HEK293 (cell line): ENCODE results near the gene GALNT4.

Source experiments
- CTCF ChIA-PET: fragments of 350-600 bp; formaldehyde crosslinking; extraction: SDS; loops from one replicate; lab custom pipeline; 2021; ENCODE audit warnings: antibody characterized with exemption; lab: Yijun Ruan, JAX
- POLR2A ChIA-PET: fragments of 300-600 bp; formaldehyde crosslinking; extraction: SDS; loops from one replicate; lab custom pipeline; 2020; ENCODE audit warnings: antibody characterized with exemption, inconsistent platforms; lab: Yijun Ruan, JAX
- H3K27ac ChIP-seq: fragments of 200-500 bp; sonication (Bioruptor generic); 2 replicates; pipeline ENCODE4 v1.5.1; 2014; ENCODE audit warnings: low read depth, low read length, control low read depth, inconsistent platforms; ENCODE audit errors: extremely low read depth
- H3K36me3 ChIP-seq, 2 experiments: fragments of 200-500 bp in 1 of 2; sonication (Bioruptor generic) in 1 of 2; 1 replicate in 1 of 2; 2 replicates in 1 of 2; pipeline ENCODE4 v1.5.1; 2014 to 2017; ENCODE audit warnings: inconsistent platforms in 2 of 2, low read length in 2 of 2; ENCODE audit not compliant: control insufficient read depth in 2 of 2, insufficient read depth in 1 of 2
- H3K4me1 ChIP-seq: fragments of 200-500 bp; sonication (Bioruptor generic); 2 replicates; pipeline ENCODE4 v1.5.1; 2014; ENCODE audit warnings: mild to moderate bottlenecking, low read length, inconsistent platforms; ENCODE audit not compliant: control insufficient read depth, insufficient read depth
- H3K4me3 ChIP-seq: 2 replicates; pipeline ENCODE4 v1.5.1; 2011; ENCODE audit warnings: low read depth, mild to moderate bottlenecking, control low read depth, low read length, moderate library complexity
- H3K9me3 ChIP-seq: fragments of 200-500 bp; sonication (Bioruptor generic); 2 replicates; pipeline ENCODE4 v1.5.1; 2014; ENCODE audit warnings: low read depth, low read length, inconsistent platforms; ENCODE audit not compliant: control insufficient read depth, insufficient read depth
- BCL11A ChIP-seq: fragments of 450-650 bp; formaldehyde crosslinking; IDR thresholded peaks from 2 replicates; pipeline ENCODE4 v1.5.1; 2016; ENCODE audit warnings: low read depth, missing biosample characterization, missing genetic modification characterization
- PRDM1 ChIP-seq: fragments of 450-650 bp; formaldehyde crosslinking; IDR thresholded peaks from 2 replicates; pipeline ENCODE4; 2016; ENCODE audit warnings: missing biosample characterization, missing genetic modification characterization
- RBAK ChIP-seq: fragments of 450-650 bp; formaldehyde crosslinking; IDR thresholded peaks from 2 replicates; pipeline ENCODE4 v1.5.1; 2016; ENCODE audit warnings: missing biosample characterization, missing genetic modification characterization
- SCRT1 ChIP-seq: fragments of 450-650 bp; formaldehyde crosslinking; IDR thresholded peaks from 2 replicates; pipeline ENCODE4 v1.5.1; 2016; ENCODE audit warnings: missing biosample characterization, missing genetic modification characterization, borderline replicate concordance
- SCRT2 ChIP-seq: fragments of 450-650 bp; formaldehyde crosslinking; IDR thresholded peaks from 2 replicates; pipeline ENCODE4 v1.5.1; 2016; ENCODE audit warnings: missing biosample characterization, missing genetic modification characterization
- SETDB1 ChIP-seq: IDR thresholded peaks from one replicate; pipeline ENCODE4 v1.6.1; 2017; ENCODE audit warnings: mild to moderate bottlenecking, low read length, moderate library complexity, mixed read lengths; ENCODE audit not compliant: insufficient read length
- TRIM28 ChIP-seq: IDR thresholded peaks from 2 replicates; pipeline ENCODE4 v1.6.1; 2011; ENCODE audit warnings: low read length, control low read depth, borderline replicate concordance
- YY1 ChIP-seq: fragments of 450-650 bp; formaldehyde crosslinking; IDR thresholded peaks from 2 replicates; pipeline ENCODE4 v1.5.1; 2018; ENCODE audit warnings: missing biosample characterization, missing genetic modification characterization
- ZFP37 ChIP-seq: fragments of 450-650 bp; formaldehyde crosslinking; IDR thresholded peaks from 2 replicates; pipeline ENCODE4 v1.5.1; 2016; ENCODE audit warnings: missing biosample characterization, missing genetic modification characterization
- ZNF184 ChIP-seq: fragments of 450-650 bp; IDR thresholded peaks from 2 replicates; pipeline ENCODE4 v1.5.1; 2018; ENCODE audit warnings: missing biosample characterization, mild to moderate bottlenecking, missing genetic modification characterization
- ZNF274 ChIP-seq, 2 experiments: fragments of 200-500 bp in 1 of 2; fragments of 450-650 bp in 1 of 2; sonication (Bioruptor generic) in 1 of 2; formaldehyde crosslinking in 1 of 2; IDR thresholded peaks; 2 replicates each; pipeline versions ENCODE4 v1.5.1 to v1.6.1; 2014 to 2016; ENCODE audit warnings: borderline replicate concordance in 1 of 2, inconsistent platforms in 1 of 2, low read length in 1 of 2, missing biosample characterization in 1 of 2, missing genetic modification characterization in 1 of 2
- ZNF48 ChIP-seq: fragments of 450-650 bp; formaldehyde crosslinking; IDR thresholded peaks from 2 replicates; pipeline ENCODE4 v1.5.1; 2016; ENCODE audit warnings: missing biosample characterization, missing genetic modification characterization
- ZNF530 ChIP-seq: fragments of 450-650 bp; formaldehyde crosslinking; IDR thresholded peaks from 2 replicates; pipeline ENCODE4 v1.5.1; 2016; ENCODE audit warnings: low read depth, missing biosample characterization, missing genetic modification characterization
- ZNF555 ChIP-seq: fragments of 450-650 bp; formaldehyde crosslinking; conservative IDR thresholded peaks from 2 replicates; pipeline ENCODE4 v1.5.1; 2017; ENCODE audit warnings: missing biosample characterization, mild to moderate bottlenecking, missing genetic modification characterization, inconsistent platforms
- ZNF600 ChIP-seq: fragments of 450-650 bp; formaldehyde crosslinking; IDR thresholded peaks from 2 replicates; pipeline ENCODE4 v1.5.1; 2016; ENCODE audit warnings: missing biosample characterization, missing genetic modification characterization
- TF ChIP-seq, protein P1 (sequence below): fragments of 450-650 bp; formaldehyde crosslinking; IDR thresholded peaks from 2 replicates; pipeline ENCODE4 v1.5.1; 2017; ENCODE audit warnings: missing biosample characterization, missing genetic modification characterization
- TF ChIP-seq, protein P2 (sequence below): fragments of 450-650 bp; formaldehyde crosslinking; IDR thresholded peaks from 2 replicates; pipeline ENCODE4 v1.5.1; 2016; ENCODE audit warnings: missing biosample characterization, missing genetic modification characterization, low read depth
- TF ChIP-seq, protein P3 (sequence below): fragments of 450-650 bp; formaldehyde crosslinking; IDR thresholded peaks from 2 replicates; pipeline ENCODE4 v1.5.1; 2016; ENCODE audit warnings: missing biosample characterization, missing genetic modification characterization
- TF ChIP-seq, protein P4 (sequence below): fragments of 450-650 bp; IDR thresholded peaks from 2 replicates; pipeline ENCODE4 v1.5.1; 2018; ENCODE audit warnings: missing biosample characterization, missing genetic modification characterization
- TF ChIP-seq, protein P5 (sequence below): fragments of 450-650 bp; formaldehyde crosslinking; IDR thresholded peaks from 2 replicates; pipeline ENCODE4 v1.5.1; 2017; ENCODE audit warnings: missing biosample characterization, mild to moderate bottlenecking, missing genetic modification characterization, moderate library complexity
- TF ChIP-seq, protein P6 (sequence below): fragments of 450-650 bp; IDR thresholded peaks from 2 replicates; pipeline ENCODE4 v1.5.1; 2018; ENCODE audit warnings: missing biosample characterization, mild to moderate bottlenecking, missing genetic modification characterization
- TF ChIP-seq, protein P7 (sequence below): fragments of 450-650 bp; formaldehyde crosslinking; IDR thresholded peaks from 2 replicates; pipeline ENCODE4 v1.5.1; 2016; ENCODE audit warnings: missing biosample characterization, missing genetic modification characterization

Gene GALNT4

DNA sequence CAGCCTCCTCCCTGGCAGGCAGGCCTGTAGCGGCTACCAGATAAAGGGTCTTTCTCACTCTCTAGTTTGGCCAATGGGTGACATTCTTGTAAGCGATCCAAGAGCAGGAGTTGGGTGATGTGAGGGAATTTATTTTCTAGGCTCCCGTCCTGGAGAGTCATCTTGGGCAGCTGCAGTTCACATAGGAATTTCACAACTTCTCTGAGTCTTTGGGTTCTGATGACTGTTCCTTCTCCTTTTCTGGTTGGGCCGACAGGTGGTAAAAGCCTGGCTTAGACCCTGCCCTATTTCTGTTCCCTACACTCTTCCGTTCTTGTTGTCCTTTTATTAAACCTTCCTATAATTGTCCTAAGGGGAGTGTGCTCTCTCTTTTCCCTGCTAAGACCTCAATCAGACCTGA, 43.9 kb upstream of the GALNT4 start:
- Histone ChIP-seq H3K4me3 (no peak overlapping the region), H3K4me1 (no peaks in the 10 kb centered on the region), H3K27ac (no peak overlapping the region)
- POLR2A ChIA-PET: no interaction called here
- TF ChIP-seq SCRT2 (tag by site-specific recombination) (peak; percentile 34; the same call in 1 of the 2 replicates), ZNF555 (tag by site-specific recombination) (no peak)
- TF ChIP-seq, protein P1, sequence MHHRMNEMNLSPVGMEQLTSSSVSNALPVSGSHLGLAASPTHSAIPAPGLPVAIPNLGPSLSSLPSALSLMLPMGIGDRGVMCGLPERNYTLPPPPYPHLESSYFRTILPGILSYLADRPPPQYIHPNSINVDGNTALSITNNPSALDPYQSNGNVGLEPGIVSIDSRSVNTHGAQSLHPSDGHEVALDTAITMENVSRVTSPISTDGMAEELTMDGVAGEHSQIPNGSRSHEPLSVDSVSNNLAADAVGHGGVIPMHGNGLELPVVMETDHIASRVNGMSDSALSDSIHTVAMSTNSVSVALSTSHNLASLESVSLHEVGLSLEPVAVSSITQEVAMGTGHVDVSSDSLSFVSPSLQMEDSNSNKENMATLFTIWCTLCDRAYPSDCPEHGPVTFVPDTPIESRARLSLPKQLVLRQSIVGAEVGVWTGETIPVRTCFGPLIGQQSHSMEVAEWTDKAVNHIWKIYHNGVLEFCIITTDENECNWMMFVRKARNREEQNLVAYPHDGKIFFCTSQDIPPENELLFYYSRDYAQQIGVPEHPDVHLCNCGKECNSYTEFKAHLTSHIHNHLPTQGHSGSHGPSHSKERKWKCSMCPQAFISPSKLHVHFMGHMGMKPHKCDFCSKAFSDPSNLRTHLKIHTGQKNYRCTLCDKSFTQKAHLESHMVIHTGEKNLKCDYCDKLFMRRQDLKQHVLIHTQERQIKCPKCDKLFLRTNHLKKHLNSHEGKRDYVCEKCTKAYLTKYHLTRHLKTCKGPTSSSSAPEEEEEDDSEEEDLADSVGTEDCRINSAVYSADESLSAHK (tag by site-specific recombination): no peak
- TF ChIP-seq, protein P2, sequence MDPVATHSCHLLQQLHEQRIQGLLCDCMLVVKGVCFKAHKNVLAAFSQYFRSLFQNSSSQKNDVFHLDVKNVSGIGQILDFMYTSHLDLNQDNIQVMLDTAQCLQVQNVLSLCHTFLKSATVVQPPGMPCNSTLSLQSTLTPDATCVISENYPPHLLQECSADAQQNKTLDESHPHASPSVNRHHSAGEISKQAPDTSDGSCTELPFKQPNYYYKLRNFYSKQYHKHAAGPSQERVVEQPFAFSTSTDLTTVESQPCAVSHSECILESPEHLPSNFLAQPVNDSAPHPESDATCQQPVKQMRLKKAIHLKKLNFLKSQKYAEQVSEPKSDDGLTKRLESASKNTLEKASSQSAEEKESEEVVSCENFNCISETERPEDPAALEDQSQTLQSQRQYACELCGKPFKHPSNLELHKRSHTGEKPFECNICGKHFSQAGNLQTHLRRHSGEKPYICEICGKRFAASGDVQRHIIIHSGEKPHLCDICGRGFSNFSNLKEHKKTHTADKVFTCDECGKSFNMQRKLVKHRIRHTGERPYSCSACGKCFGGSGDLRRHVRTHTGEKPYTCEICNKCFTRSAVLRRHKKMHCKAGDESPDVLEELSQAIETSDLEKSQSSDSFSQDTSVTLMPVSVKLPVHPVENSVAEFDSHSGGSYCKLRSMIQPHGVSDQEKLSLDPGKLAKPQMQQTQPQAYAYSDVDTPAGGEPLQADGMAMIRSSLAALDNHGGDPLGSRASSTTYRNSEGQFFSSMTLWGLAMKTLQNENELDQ (tag by site-specific recombination): no peak
- TF ChIP-seq, all 188 proteins: peak for 1
- CTCF ChIA-PET: no interaction called here
- no peaks in the 10 kb centered on the region for H3K36me3 ChIP-seq
- H3K9me3 ChIP-seq: no peaks in the 10 kb centered on the region

DNA sequence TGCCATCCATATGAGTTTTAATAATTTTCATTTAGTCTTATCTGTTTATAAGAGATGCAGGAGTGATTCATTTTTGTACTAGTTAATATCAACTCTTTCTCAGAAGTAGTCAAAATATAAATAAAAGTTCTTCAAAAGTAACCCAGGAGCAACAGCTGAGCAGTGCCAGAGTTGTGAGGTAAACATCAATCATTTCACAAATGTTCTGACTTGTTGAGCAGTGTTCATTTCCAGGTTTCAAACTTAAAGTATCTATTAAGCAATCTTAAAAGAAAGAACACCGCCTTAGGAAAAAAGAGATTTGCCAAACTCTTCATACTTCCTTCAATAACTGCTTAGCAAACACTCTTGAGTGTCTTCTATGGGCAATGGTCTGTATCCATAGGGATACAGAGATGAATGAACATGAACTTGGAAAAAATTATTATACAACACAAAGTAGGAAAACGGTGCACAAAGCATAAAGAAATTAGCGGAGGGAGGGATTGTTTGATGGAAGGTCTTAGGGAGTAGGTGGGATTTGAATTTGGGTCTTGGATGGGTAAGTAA, 43.2 kb upstream of the GALNT4 start:
- POLR2A ChIA-PET: no interaction called here
- CTCF ChIA-PET: no interaction called here

More for the DNA sequence above, 43.2 kb upstream of the GALNT4 start:
- TF ChIP-seq ZNF530 (no peak), ZNF184 (no peak), ZNF48 (no peak), ZNF274 (IDR thresholded peaks at IDR 0.05; ENCODE audit: low read length) (no peak), ZNF274 (tag by site-specific recombination; IDR thresholded peaks at IDR 0.05; ENCODE audit: borderline replicate concordance) (no peak), TRIM28 (no peak), BCL11A (tag by site-specific recombination) (no peak), RBAK (tag by site-specific recombination) (no peak), SETDB1 (no peak), ZFP37 (tag by site-specific recombination) (no peak), ZNF600 (tag by site-specific recombination) (no peak), SCRT1 (no peak), PRDM1 (tag by site-specific recombination) (no peak), YY1 (tag by site-specific recombination) (no peak)
- TF ChIP-seq, protein P3, sequence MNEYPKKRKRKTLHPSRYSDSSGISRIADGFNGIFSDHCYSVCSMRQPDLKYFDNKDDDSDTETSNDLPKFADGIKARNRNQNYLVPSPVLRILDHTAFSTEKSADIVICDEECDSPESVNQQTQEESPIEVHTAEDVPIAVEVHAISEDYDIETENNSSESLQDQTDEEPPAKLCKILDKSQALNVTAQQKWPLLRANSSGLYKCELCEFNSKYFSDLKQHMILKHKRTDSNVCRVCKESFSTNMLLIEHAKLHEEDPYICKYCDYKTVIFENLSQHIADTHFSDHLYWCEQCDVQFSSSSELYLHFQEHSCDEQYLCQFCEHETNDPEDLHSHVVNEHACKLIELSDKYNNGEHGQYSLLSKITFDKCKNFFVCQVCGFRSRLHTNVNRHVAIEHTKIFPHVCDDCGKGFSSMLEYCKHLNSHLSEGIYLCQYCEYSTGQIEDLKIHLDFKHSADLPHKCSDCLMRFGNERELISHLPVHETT (tag by site-specific recombination): no peak
- TF ChIP-seq, protein P4, sequence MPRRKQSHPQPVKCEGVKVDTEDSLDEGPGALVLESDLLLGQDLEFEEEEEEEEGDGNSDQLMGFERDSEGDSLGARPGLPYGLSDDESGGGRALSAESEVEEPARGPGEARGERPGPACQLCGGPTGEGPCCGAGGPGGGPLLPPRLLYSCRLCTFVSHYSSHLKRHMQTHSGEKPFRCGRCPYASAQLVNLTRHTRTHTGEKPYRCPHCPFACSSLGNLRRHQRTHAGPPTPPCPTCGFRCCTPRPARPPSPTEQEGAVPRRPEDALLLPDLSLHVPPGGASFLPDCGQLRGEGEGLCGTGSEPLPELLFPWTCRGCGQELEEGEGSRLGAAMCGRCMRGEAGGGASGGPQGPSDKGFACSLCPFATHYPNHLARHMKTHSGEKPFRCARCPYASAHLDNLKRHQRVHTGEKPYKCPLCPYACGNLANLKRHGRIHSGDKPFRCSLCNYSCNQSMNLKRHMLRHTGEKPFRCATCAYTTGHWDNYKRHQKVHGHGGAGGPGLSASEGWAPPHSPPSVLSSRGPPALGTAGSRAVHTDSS: no peak
- TF ChIP-seq, protein P5, sequence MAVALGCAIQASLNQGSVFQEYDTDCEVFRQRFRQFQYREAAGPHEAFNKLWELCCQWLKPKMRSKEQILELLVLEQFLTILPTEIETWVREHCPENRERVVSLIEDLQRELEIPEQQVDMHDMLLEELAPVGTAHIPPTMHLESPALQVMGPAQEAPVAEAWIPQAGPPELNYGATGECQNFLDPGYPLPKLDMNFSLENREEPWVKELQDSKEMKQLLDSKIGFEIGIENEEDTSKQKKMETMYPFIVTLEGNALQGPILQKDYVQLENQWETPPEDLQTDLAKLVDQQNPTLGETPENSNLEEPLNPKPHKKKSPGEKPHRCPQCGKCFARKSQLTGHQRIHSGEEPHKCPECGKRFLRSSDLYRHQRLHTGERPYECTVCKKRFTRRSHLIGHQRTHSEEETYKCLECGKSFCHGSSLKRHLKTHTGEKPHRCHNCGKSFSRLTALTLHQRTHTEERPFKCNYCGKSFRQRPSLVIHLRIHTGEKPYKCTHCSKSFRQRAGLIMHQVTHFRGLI: no peak
- TF ChIP-seq, protein P6, sequence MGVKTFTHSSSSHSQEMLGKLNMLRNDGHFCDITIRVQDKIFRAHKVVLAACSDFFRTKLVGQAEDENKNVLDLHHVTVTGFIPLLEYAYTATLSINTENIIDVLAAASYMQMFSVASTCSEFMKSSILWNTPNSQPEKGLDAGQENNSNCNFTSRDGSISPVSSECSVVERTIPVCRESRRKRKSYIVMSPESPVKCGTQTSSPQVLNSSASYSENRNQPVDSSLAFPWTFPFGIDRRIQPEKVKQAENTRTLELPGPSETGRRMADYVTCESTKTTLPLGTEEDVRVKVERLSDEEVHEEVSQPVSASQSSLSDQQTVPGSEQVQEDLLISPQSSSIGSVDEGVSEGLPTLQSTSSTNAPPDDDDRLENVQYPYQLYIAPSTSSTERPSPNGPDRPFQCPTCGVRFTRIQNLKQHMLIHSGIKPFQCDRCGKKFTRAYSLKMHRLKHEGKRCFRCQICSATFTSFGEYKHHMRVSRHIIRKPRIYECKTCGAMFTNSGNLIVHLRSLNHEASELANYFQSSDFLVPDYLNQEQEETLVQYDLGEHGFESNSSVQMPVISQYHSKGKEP (tag by site-specific recombination): no peak
- TF ChIP-seq, protein P7, sequence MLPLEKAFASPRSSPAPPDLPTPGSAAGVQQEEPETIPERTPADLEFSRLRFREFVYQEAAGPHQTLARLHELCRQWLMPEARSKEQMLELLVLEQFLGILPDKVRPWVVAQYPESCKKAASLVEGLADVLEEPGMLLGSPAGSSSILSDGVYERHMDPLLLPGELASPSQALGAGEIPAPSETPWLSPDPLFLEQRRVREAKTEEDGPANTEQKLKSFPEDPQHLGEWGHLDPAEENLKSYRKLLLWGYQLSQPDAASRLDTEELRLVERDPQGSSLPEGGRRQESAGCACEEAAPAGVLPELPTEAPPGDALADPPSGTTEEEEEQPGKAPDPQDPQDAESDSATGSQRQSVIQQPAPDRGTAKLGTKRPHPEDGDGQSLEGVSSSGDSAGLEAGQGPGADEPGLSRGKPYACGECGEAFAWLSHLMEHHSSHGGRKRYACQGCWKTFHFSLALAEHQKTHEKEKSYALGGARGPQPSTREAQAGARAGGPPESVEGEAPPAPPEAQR (tag by site-specific recombination): no peak
- no peaks in the 10 kb centered on the region for H3K4me1 ChIP-seq
- no peak overlapping the region for H3K27ac ChIP-seq
- no peak overlapping the region for H3K4me3 ChIP-seq
- H3K9me3 ChIP-seq: no peaks in the 10 kb centered on the region
- no peaks in the 10 kb centered on the region for H3K36me3 ChIP-seq
